IMR-90 (cell line): ENCODE measurements around the gene TRIM2. TPM values are rescaled to one million over a fixed set of nuclear protein-coding genes. Genes with fewer than 3 reads are reported as not detected.

ENCODE experiments used
- ATAC-seq: fragments of 200-7000 bp; cut with Tn5 transposase; 2 replicates; pipeline ENCODE4 v1.9.1; 2020; ENCODE audit warnings: low read depth, mild to moderate bottlenecking, moderate library complexity
- BruUV-seq: library from RNA; stranded (reverse); fragments of 400-500 nt; replicated peaks from 2 replicates; lab custom pipeline; 2021; lab: Mats Ljungman, UMichigan
- CTCF ChIA-PET: fragments of 300-600 bp; formaldehyde crosslinking; extraction: SDS; loops from one replicate; lab custom pipeline; 2021; ENCODE audit warnings: antibody characterized with exemption; lab: Yijun Ruan, JAX
- POLR2A ChIA-PET: fragments of 300-600 bp; sonication (Branson Sonifier 250); formaldehyde crosslinking; loops from one replicate; lab custom pipeline; 2022; ENCODE audit warnings: antibody characterized with exemption; ENCODE audit not compliant: unreplicated experiment; lab: Charles Lee
- DNase-seq: peaks from one replicate; pipeline ENCODE4 v3.0.0; 2013
- H2AFZ ChIP-seq: replicated peaks from 2 replicates; pipeline ENCODE3; 2013; ENCODE audit warnings: low read length, mild to moderate bottlenecking; ENCODE audit not compliant: poor library complexity
- H2AK5ac ChIP-seq: 2 replicates; pipeline ENCODE4 v1.6.1; 2013; ENCODE audit warnings: low read depth, low read length, inconsistent platforms
- H2AK9ac ChIP-seq: replicated peaks from 2 replicates; pipeline ENCODE3; 2013; ENCODE audit warnings: mild to moderate bottlenecking, low read depth, low read length, moderate library complexity; ENCODE audit not compliant: poor library complexity
- H2BK120ac ChIP-seq: 2 replicates; pipeline ENCODE4 v1.6.1; 2013; ENCODE audit warnings: low read depth, low read length, inconsistent platforms
- H2BK15ac ChIP-seq: 3 replicates; pipeline ENCODE4 v1.6.1; 2013; ENCODE audit warnings: low read depth, low read length, inconsistent platforms
- H2BK20ac ChIP-seq: 2 replicates; pipeline ENCODE4 v1.6.1; 2013; ENCODE audit warnings: low read depth, mild to moderate bottlenecking, inconsistent platforms, low read length, moderate library complexity
- H2BK5ac ChIP-seq: 2 replicates; pipeline ENCODE4 v1.6.1; 2013; ENCODE audit warnings: mild to moderate bottlenecking, low read depth, low read length, inconsistent platforms; ENCODE audit not compliant: poor library complexity, severe bottlenecking
- H3K14ac ChIP-seq: replicated peaks from 2 replicates; pipeline ENCODE4 v1.6.1; 2013; ENCODE audit warnings: low read depth, low read length, inconsistent platforms
- H3K18ac ChIP-seq: 2 replicates; pipeline ENCODE4 v1.6.1; 2013; ENCODE audit warnings: low read depth, low read length, control low read depth
- H3K23ac ChIP-seq: 2 replicates; pipeline ENCODE4 v1.6.1; 2013; ENCODE audit warnings: low read depth, low read length, inconsistent platforms
- H3K27ac ChIP-seq: 2 replicates; pipeline ENCODE4 v1.5.1; 2013; ENCODE audit warnings: mild to moderate bottlenecking, control low read depth, low read length; ENCODE audit not compliant: insufficient read depth
- H3K27me3 ChIP-seq: 2 replicates; pipeline ENCODE4 v1.6.1; 2013; ENCODE audit warnings: low read length; ENCODE audit not compliant: control insufficient read depth, insufficient read depth
- H3K36me3 ChIP-seq: 2 replicates; pipeline ENCODE4 v1.6.1; 2013; ENCODE audit warnings: low read length, mixed read lengths; ENCODE audit not compliant: control insufficient read depth, insufficient read depth
- H3K4ac ChIP-seq: 2 replicates; pipeline ENCODE4 v1.6.1; 2013; ENCODE audit warnings: low read depth, low read length, inconsistent platforms
- H3K4me1 ChIP-seq: 2 replicates; pipeline ENCODE4 v1.6.1; 2013; ENCODE audit warnings: low read length, mixed read lengths; ENCODE audit not compliant: control insufficient read depth, insufficient read depth
- H3K4me2 ChIP-seq: 2 replicates; pipeline ENCODE4 v1.6.1; 2013; ENCODE audit warnings: low read depth, mild to moderate bottlenecking, control low read depth, low read length, moderate library complexity
- H3K4me3 ChIP-seq: 2 replicates; pipeline ENCODE4 v1.5.1; 2013; ENCODE audit warnings: low read depth, mild to moderate bottlenecking, control low read depth, low read length, moderate library complexity; ENCODE audit not compliant: insufficient read depth
- H3K56ac ChIP-seq: 2 replicates; pipeline ENCODE4 v1.6.1; 2013; ENCODE audit warnings: low read length, inconsistent platforms; ENCODE audit not compliant: insufficient read depth; ENCODE audit errors: extremely low read depth
- H3K79me1 ChIP-seq, 2 experiments: 2 replicates each; pipeline ENCODE4 v1.6.1; 2013; ENCODE audit warnings: low read length in 2 of 2, inconsistent platforms in 1 of 2, low read depth in 1 of 2
- H3K9ac ChIP-seq: 2 replicates; pipeline ENCODE4 v1.6.1; 2013; ENCODE audit warnings: low read depth, low read length, control low read depth
- H3K9me1 ChIP-seq: 2 replicates; pipeline ENCODE4 v1.6.1; 2013; ENCODE audit warnings: low read length, inconsistent platforms; ENCODE audit not compliant: insufficient read depth
- H3K9me3 ChIP-seq: 2 replicates; pipeline ENCODE4 v1.6.1; 2013; ENCODE audit warnings: low read length; ENCODE audit not compliant: control insufficient read depth, insufficient read depth
- H4K20me1 ChIP-seq: 2 replicates; pipeline ENCODE4 v1.6.1; 2013; ENCODE audit warnings: low read length, inconsistent platforms; ENCODE audit not compliant: insufficient read depth
- H4K5ac ChIP-seq: 2 replicates; pipeline ENCODE4 v1.6.1; 2013; ENCODE audit warnings: mild to moderate bottlenecking, low read depth, low read length, control low read depth
- H4K8ac ChIP-seq, 2 experiments: 2 replicates each; pipeline ENCODE4 v1.6.1; 2013; ENCODE audit warnings: low read depth in 2 of 2, low read length in 2 of 2, control low read depth in 1 of 2, inconsistent platforms in 1 of 2
- H4K91ac ChIP-seq: 2 replicates; pipeline ENCODE4 v1.6.1; 2013; ENCODE audit warnings: low read depth, low read length, inconsistent platforms; ENCODE audit not compliant: insufficient read depth
- BHLHE40 ChIP-seq: fragments of 150-350 bp; IDR thresholded peaks from 2 replicates; pipeline ENCODE4 v1.6.1; 2016; ENCODE audit warnings: mild to moderate bottlenecking, low read depth, low read length
- CEBPB ChIP-seq: IDR thresholded peaks from 2 replicates; pipeline ENCODE4 v1.6.1; 2012; ENCODE audit warnings: low read depth, low read length, improper control_type of control experiment
- CHD1 ChIP-seq: IDR thresholded peaks from 2 replicates; pipeline ENCODE4 v1.6.1; 2012; ENCODE audit warnings: low read depth, low read length, improper control_type of control experiment
- FOS ChIP-seq: fragments of 150-350 bp; IDR thresholded peaks from 2 replicates; pipeline ENCODE4 v1.6.1; 2016; ENCODE audit warnings: low read depth, low read length
- MAZ ChIP-seq: IDR thresholded peaks from 2 replicates; pipeline ENCODE4 v1.6.1; 2012; ENCODE audit warnings: low read depth, mild to moderate bottlenecking, low read length, improper control_type of control experiment, moderate library complexity, borderline replicate concordance
- MXI1 ChIP-seq: IDR thresholded peaks from 2 replicates; pipeline ENCODE4 v1.6.1; 2012; ENCODE audit warnings: low read depth, mild to moderate bottlenecking, low read length, moderate library complexity, borderline replicate concordance
- POLR2A ChIP-seq: IDR thresholded peaks from 2 replicates; pipeline ENCODE4 v1.6.1; 2012; ENCODE audit warnings: mild to moderate bottlenecking, low read depth, low read length
- RAD21 ChIP-seq: IDR thresholded peaks from 2 replicates; pipeline ENCODE4 v1.6.1; 2012; ENCODE audit warnings: low read length, improper control_type of control experiment
- RCOR1 ChIP-seq: IDR thresholded peaks from 2 replicates; pipeline ENCODE4 v1.6.1; 2012; ENCODE audit warnings: mild to moderate bottlenecking, low read length, improper control_type of control experiment; ENCODE audit not compliant: insufficient replicate concordance
- RFX5 ChIP-seq: IDR thresholded peaks from 2 replicates; pipeline ENCODE4 v1.8.0; 2012; ENCODE audit warnings: low read depth, mild to moderate bottlenecking, low read length, moderate library complexity
- SMC3 ChIP-seq: fragments of 150-350 bp; IDR thresholded peaks from 2 replicates; pipeline ENCODE4 v1.6.1; 2016; ENCODE audit warnings: low read depth, mild to moderate bottlenecking, antibody characterized with exemption, low read length, moderate library complexity
- WGBS, 2 experiments: methylation state at CpG; one replicate each; pipeline versions ENCODE4 v1.1.5 to v1.1.7; 2013; ENCODE audit warnings: missing lambda C conversion rate in 2 of 2; ENCODE audit not compliant: insufficient read length in 1 of 2; ENCODE audit errors: extremely low coverage in 2 of 2; 5-methylcytosine and 5-hydroxymethylcytosine counted together
- dilution Hi-C: fragments of 300-500 bp; cut with HindIII; formaldehyde crosslinking; loops from one replicate; pipeline ENCODE4 v1.14.3; 2018; ENCODE audit warnings: low sequenced_read_pairs; ENCODE audit not compliant: unreplicated experiment
- in situ Hi-C: fragments of 300-500 bp; cut with MboI; formaldehyde crosslinking; loops from 3 replicates; pipeline ENCODE4 v1.14.3; 2019; ENCODE audit warnings: low sequenced_read_pairs, inconsistent platforms, mixed read lengths
- intact Hi-C: fragments of 100-400 bp; cut with micrococcal nuclease; formaldehyde crosslinking; loops from 2 replicates; pipeline ENCODE4 v1.10.0; 2022
- polyA plus RNA-seq, 3 experiments: library from polyadenylated mRNA; depleted of rRNA; stranded (reverse); fragments of >200 nt; gene quantifications; 2 replicates each; pipeline ENCODE4 v1.2.3, GENCODE V29; 2012; ENCODE audit warnings: low replicate concordance in 1 of 3
- total RNA-seq: library from RNA; depleted of rRNA; stranded (reverse); fragments of >200 nt; gene quantifications from 2 replicates; pipeline ENCODE4 v1.2.3, GENCODE V29; 2012
- TF ChIP-seq, protein P1 (sequence below): conservative IDR thresholded peaks from 2 replicates; pipeline ENCODE4 v1.5.1; 2012; ENCODE audit warnings: mild to moderate bottlenecking, low read depth, low read length, improper control_type of control experiment
- TF ChIP-seq, protein P2 (sequence below): fragments of 150-350 bp; IDR thresholded peaks from 2 replicates; pipeline ENCODE4 v1.6.1; 2017; ENCODE audit warnings: mild to moderate bottlenecking, antibody characterized with exemption, low read length, low read depth

Gene TRIM2
- total and polyA plus RNA-seq, 2 of the 4 experiments (the other 2 are of a cell fraction), result 16.0 to 64.2 TPM

DNA sequence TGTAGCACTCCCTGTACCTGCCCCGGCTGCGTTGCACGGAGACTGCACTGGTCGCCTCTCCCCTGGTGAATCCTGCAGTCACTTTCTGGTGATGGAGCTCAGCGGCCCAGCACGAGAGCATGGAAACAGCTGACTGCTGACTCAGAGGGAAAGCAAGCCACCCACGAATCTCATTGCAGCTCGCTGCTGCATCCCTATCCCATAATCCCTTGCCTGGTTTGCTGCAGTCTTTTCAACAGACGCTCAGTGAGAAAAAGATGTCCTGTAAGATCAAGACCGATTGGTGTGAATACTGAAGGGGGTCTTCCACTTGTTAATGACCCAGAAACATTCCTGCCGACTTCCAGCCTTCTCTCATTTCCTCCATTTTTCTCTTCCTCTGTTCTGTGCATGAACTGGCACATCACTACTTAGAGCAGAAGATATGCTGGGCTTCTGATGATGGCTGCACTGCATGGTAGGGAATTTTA is 52.9 kb downstream of the TRIM2 start (continued):
- TF ChIP-seq, protein P1, sequence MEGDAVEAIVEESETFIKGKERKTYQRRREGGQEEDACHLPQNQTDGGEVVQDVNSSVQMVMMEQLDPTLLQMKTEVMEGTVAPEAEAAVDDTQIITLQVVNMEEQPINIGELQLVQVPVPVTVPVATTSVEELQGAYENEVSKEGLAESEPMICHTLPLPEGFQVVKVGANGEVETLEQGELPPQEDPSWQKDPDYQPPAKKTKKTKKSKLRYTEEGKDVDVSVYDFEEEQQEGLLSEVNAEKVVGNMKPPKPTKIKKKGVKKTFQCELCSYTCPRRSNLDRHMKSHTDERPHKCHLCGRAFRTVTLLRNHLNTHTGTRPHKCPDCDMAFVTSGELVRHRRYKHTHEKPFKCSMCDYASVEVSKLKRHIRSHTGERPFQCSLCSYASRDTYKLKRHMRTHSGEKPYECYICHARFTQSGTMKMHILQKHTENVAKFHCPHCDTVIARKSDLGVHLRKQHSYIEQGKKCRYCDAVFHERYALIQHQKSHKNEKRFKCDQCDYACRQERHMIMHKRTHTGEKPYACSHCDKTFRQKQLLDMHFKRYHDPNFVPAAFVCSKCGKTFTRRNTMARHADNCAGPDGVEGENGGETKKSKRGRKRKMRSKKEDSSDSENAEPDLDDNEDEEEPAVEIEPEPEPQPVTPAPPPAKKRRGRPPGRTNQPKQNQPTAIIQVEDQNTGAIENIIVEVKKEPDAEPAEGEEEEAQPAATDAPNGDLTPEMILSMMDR, result no peak

DNA sequence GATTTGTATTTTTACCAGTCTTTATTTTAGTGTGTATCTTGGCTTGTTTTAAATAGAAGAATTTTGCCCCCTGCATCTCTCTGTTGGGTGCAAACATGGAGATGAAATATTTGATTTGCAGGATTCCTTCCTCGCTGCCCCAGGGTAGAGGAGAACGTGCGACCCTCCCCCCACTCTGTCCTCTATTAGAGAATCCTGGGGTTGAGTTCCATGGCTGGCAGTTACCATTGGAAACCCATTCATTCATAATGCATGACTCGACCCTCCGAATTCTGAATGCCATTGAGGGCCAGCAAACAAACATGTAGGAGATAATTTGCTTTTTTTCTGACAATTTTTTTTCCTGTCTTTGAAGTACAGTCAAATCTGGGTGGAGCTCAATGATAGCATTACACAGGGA is 53.7 kb downstream of the TRIM2 start:
- BruUV-seq, result no TSS peak
- H4K20me1 ChIP-seq, result no peaks in the 10 kb centered on the region
- H2AK9ac ChIP-seq, result no peak overlapping the region
- H2AFZ ChIP-seq, result no peak overlapping the region
- no peak overlapping the region for H2BK15ac ChIP-seq
- in situ Hi-C loops, result no loop called here
- H2BK20ac ChIP-seq, result no peak overlapping the region
- H3K9me1 ChIP-seq, result peaks cover 4% of the 10 kb centered on the region; the same call in 1 of the 2 replicates
- H3K9me3 ChIP-seq, result peaks cover 2% of the 10 kb centered on the region
- no peak overlapping the region for H4K91ac ChIP-seq
- H3K4ac ChIP-seq, result no peak overlapping the region
- ChIA-PET CTCF (no interaction called here), POLR2A (no interaction called here)
- no peak overlapping the region for H3K56ac ChIP-seq
- H4K5ac ChIP-seq, result no peak overlapping the region
- H3K27ac ChIP-seq, result no peak overlapping the region
- no peak overlapping the region for H2BK5ac ChIP-seq
- H3K14ac ChIP-seq, result no peak overlapping the region
- ATAC-seq (no peak), DNase-seq (no peak)
- H2BK120ac ChIP-seq, result no peak overlapping the region
- H3K4me3 ChIP-seq, result no peak overlapping the region
- H3K9ac ChIP-seq, result no peak overlapping the region; the same call in 1 of the 2 replicates
- no peaks in the 10 kb centered on the region for H3K27me3 ChIP-seq
- no CpG with 5 or more reads among the region's 5 CpGs for WGBS, 2 experiments
- intact Hi-C loops, result no loop called here
- peaks cover 5% of the 10 kb centered on the region for H3K4me1 ChIP-seq
- H3K18ac ChIP-seq, result no peak overlapping the region
- no peak overlapping the region; a peak in 1 of 4 replicates for H4K8ac ChIP-seq
- peaks cover 20 to 54% of the 10 kb centered on the region in 2 experiments for H3K79me1 ChIP-seq
- no peak overlapping the region for H3K4me2 ChIP-seq
- no peaks in the 10 kb centered on the region for H3K36me3 ChIP-seq
- dilution Hi-C loops, result no loop called here
- no peak overlapping the region for H3K23ac ChIP-seq
- no peak overlapping the region for H2AK5ac ChIP-seq
- TF ChIP-seq FOS (no peak), POLR2A (no peak), MXI1 (no peak), RFX5 (no peak), BHLHE40 (no peak), RAD21 (no peak), RCOR1 (no peak), CEBPB (no peak), SMC3 (no peak), CHD1 (no peak), MAZ (no peak)
- TF ChIP-seq, protein P2, sequence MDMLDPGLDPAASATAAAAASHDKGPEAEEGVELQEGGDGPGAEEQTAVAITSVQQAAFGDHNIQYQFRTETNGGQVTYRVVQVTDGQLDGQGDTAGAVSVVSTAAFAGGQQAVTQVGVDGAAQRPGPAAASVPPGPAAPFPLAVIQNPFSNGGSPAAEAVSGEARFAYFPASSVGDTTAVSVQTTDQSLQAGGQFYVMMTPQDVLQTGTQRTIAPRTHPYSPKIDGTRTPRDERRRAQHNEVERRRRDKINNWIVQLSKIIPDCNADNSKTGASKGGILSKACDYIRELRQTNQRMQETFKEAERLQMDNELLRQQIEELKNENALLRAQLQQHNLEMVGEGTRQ, result no peak
- TF ChIP-seq, protein P1, result no peak
